HG03342 (cell line): ENCODE measurements around the gene MGAT3.

Experiments
- ATAC-seq: cut with Tn5 transposase; IDR thresholded peaks from one replicate; pipeline ENCODE4 v1.9.1; 2021; ENCODE audit warnings: mild to moderate bottlenecking, moderate library complexity; ENCODE audit not compliant: unreplicated experiment

The MGAT3 gene

GRCh38 chr22:39449708-39450107 lies 7.1 kb upstream of the MGAT3 start:
- ATAC-seq = no peak

- no peak for ATAC-seq
Measured at GRCh38 chr22:39450258-39450955, 6.4 kb upstream of the MGAT3 start.

GRCh38 chr22:39452740-39453040 lies 4.1 kb upstream of the MGAT3 start:
- ATAC-seq = no peak

GRCh38 chr22:39453765-39454378 lies 2.9 kb upstream of the MGAT3 start:
- no peak for ATAC-seq

- ATAC-seq = no peak
Measured at GRCh38 chr22:39454385-39454871, 2.4 kb upstream of the MGAT3 start.

GRCh38 chr22:39457198-39457555 lies 365 bp downstream of the MGAT3 start:
- ATAC-seq = no peak

GRCh38 chr22:39457556-39458443 lies 988 bp downstream of the MGAT3 start:
- ATAC-seq = no peak

- no peak for ATAC-seq
Measured at GRCh38 chr22:39458444-39459083, 1.8 kb downstream of the MGAT3 start.

- no peak for ATAC-seq
Measured at GRCh38 chr22:39459681-39460080, 2.9 kb downstream of the MGAT3 start.

GRCh38 chr22:39462443-39463221 lies 5.8 kb downstream of the MGAT3 start:
- no peak for ATAC-seq

- ATAC-seq = no peak
Measured at GRCh38 chr22:39463277-39463676, 6.5 kb downstream of the MGAT3 start.

GRCh38 chr22:39463931-39464390 lies 7.1 kb downstream of the MGAT3 start:
- ATAC-seq = no peak

GRCh38 chr22:39466228-39467006 lies 9.6 kb downstream of the MGAT3 start:
- no peak for ATAC-seq

- no peak for ATAC-seq
Measured at GRCh38 chr22:39467390-39467895, 10.6 kb downstream of the MGAT3 start.

- ATAC-seq = no peak
Measured at GRCh38 chr22:39468487-39469325, 11.9 kb downstream of the MGAT3 start.

- no peak for ATAC-seq
Measured at GRCh38 chr22:39469326-39469680, 12.5 kb downstream of the MGAT3 start.

- no peak for ATAC-seq
Measured at GRCh38 chr22:39469681-39470450, 13.1 kb downstream of the MGAT3 start.
